K562 (cell line): Measurements from ENCODE around the gene TP53BP2. TPM values are rescaled to one million over a fixed set of nuclear protein-coding genes. Genes with fewer than 3 reads are reported as not detected.

Experiments
- ASH1L ChIP-seq: fragments of 450-650 bp; IDR thresholded peaks from 2 replicates; pipeline ENCODE4 v1.6.1; 2018; ENCODE audit warnings: borderline replicate concordance, mild to moderate bottlenecking, low read depth; ENCODE audit not compliant: partially characterized antibody
- BRF1 ChIP-seq: IDR thresholded peaks from 3 replicates; pipeline ENCODE4 v1.6.1; 2011; ENCODE audit warnings: borderline replicate concordance, mild to moderate bottlenecking; ENCODE audit not compliant: insufficient read length; ENCODE audit errors: extremely low read depth
- CHD2 ChIP-seq: IDR thresholded peaks from 2 replicates; pipeline ENCODE4 v1.6.1; 2011; ENCODE audit warnings: low read depth, low read length
- CHD7 ChIP-seq: fragments of 200-600 bp; sonication (generic); IDR thresholded peaks from one replicate; pipeline ENCODE4 v1.6.1; 2012; ENCODE audit warnings: mild to moderate bottlenecking, low read depth, low read length, inconsistent platforms
- ESRRA ChIP-seq: fragments of 450-650 bp; IDR thresholded peaks from 2 replicates; pipeline ENCODE4 v1.6.1; 2014; ENCODE audit warnings: low read depth, mild to moderate bottlenecking, moderate library complexity, borderline replicate concordance
- FOS ChIP-seq: IDR thresholded peaks from 3 replicates; pipeline ENCODE4 v1.6.1; 2011; ENCODE audit not compliant: insufficient read length; ENCODE audit errors: extremely low read depth
- HES1 ChIP-seq: fragments of 450-650 bp; IDR thresholded peaks from 2 replicates; pipeline ENCODE4 v1.6.1; 2016; ENCODE audit warnings: low read depth, mild to moderate bottlenecking, moderate library complexity
- IFI16 ChIP-seq: fragments of 250-450 bp; sonication (Bioruptor Pico); IDR thresholded peaks from 2 replicates; pipeline ENCODE4 v2.1.2; 2022; ENCODE audit warnings: mild to moderate bottlenecking, inconsistent platforms
- KLF10 ChIP-seq: fragments of 250-450 bp; sonication (Bioruptor Pico); IDR thresholded peaks from 2 replicates; pipeline ENCODE4 v1.6.1; 2021; ENCODE audit warnings: matching md5 sums
- NR0B1 ChIP-seq: fragments of 450-650 bp; IDR thresholded peaks from one replicate; pipeline ENCODE4 v1.6.1; 2018; ENCODE audit warnings: mild to moderate bottlenecking, moderate library complexity; ENCODE audit not compliant: partially characterized antibody
- PTRF ChIP-seq: fragments of 450-650 bp; IDR thresholded peaks from 2 replicates; pipeline ENCODE4 v1.6.1; 2016; ENCODE audit warnings: mild to moderate bottlenecking, missing genetic modification characterization, missing compliant biosample characterization
- SMAD2 ChIP-seq: fragments of 150-350 bp; IDR thresholded peaks from 2 replicates; pipeline ENCODE4 v1.6.1; 2014; ENCODE audit warnings: low read depth, mild to moderate bottlenecking, low read length
- ZNF133 ChIP-seq: fragments of 250-450 bp; sonication (Bioruptor Pico); IDR thresholded peaks from 2 replicates; pipeline ENCODE4 v1.4.0; 2020; ENCODE audit warnings: mild to moderate bottlenecking
- ZNF134 ChIP-seq: fragments of 250-450 bp; sonication (Bioruptor Pico); conservative IDR thresholded peaks from 2 replicates; pipeline ENCODE4 v1.4.0; 2020
- ZNF444 ChIP-seq: fragments of 250-450 bp; sonication (Bioruptor Pico); IDR thresholded peaks from 2 replicates; pipeline ENCODE4 v1.4.0; 2020; ENCODE audit warnings: mild to moderate bottlenecking, moderate library complexity
- ZNF778 ChIP-seq: fragments of 450-650 bp; formaldehyde crosslinking; IDR thresholded peaks from 2 replicates; pipeline ENCODE4 v1.4.0; 2020; ENCODE audit warnings: mild to moderate bottlenecking, moderate library complexity
- polyA plus RNA-seq, 8 experiments: library from polyadenylated mRNA; depleted of rRNA in 4 of 8; stranded (reverse) in 5 of 8; unstranded in 3 of 8; fragments of >200 nt; fragmentation: Nextera tagmentation in 2 of 8; fragmentation: Illumina TruSeq in 1 of 8; extraction: Ambion mirVana in 2 of 8; extraction: Trizol in 1 of 8; gene quantifications; 2 replicates each; pipeline versions ENCODE4 v1.2.1 to v1.2.3, GENCODE V29; 2011 to 2014; ENCODE audit warnings: inconsistent platforms in 1 of 8, missing spikeins in 1 of 8
- total RNA-seq, 7 experiments: library from RNA; depleted of rRNA in 6 of 7; stranded (reverse); fragments of >200 nt in 6 of 7; fragmentation: Illumina TruSeq in 2 of 7; extraction: Trizol in 2 of 7; gene quantifications; 2 replicates each; pipeline versions ENCODE4 v1.2.1 to v1.2.3, GENCODE V29; 2011 to 2021; ENCODE audit warnings: low replicate concordance in 1 of 7

Gene TP53BP2
- total and polyA plus RNA-seq, 9 of the 15 experiments (the other 6 are each of a cell fraction or from before 2014, with no cell fraction given) = 17.0 to 69.6 (median 40.1) TPM

GRCh38 chr1:223788746-223789415 lies 56.9 kb downstream of the TP53BP2 start (continued):
- no peak for TF ChIP-seq CHD7
- peak; percentile 84 for TF ChIP-seq IFI16
- TF ChIP-seq ESRRA = peak; percentile 61
- TF ChIP-seq KLF10 (CRISPR knock-in tag) = no peak
- TF ChIP-seq SMAD2 = no peak
- TF ChIP-seq FOS = no peak
- peak; percentile 39; the same call in 1 of the 2 replicates for TF ChIP-seq PTRF (tag)
- TF ChIP-seq ZNF134 (CRISPR knock-in tag) = peak; percentile 62; the same call in 1 of the 2 replicates
- TF ChIP-seq ZNF444 (CRISPR knock-in tag) = peak; percentile 69; the same call in 1 of the 2 replicates
- TF ChIP-seq ASH1L = no peak
- no peak for TF ChIP-seq ZNF778
- no peak for TF ChIP-seq BRF1
- no peak for TF ChIP-seq NR0B1
- no peak for TF ChIP-seq ZNF133 (CRISPR knock-in tag)
- TF ChIP-seq CHD2 = no peak
- peak; percentile 59 for TF ChIP-seq HES1
